Liver (tissue), 9 donors: ENCODE measurements around the gene ZNF326. TPM values are rescaled to one million over a fixed set of nuclear protein-coding genes. Genes with fewer than 3 reads are reported as not detected.

Experiments
- DNase-seq: peaks from one replicate; pipeline ENCODE4 v3.0.0-alpha.2; 2017; ENCODE audit warnings: low spot score
- H3K27ac ChIP-seq, 2 donors: one replicate each; pipeline ENCODE4 v1.7.0; 2013; ENCODE audit warnings: inconsistent platforms in 2 of 2, low read length in 2 of 2, control low read depth in 1 of 2, low read depth in 1 of 2, mild to moderate bottlenecking in 1 of 2
- H3K27me3 ChIP-seq, 4 donors: one replicate each; pipeline versions ENCODE4 v1.6.1 to v1.7.0; 2013; ENCODE audit warnings: low read length in 3 of 4, inconsistent platforms in 1 of 4, mild to moderate bottlenecking in 1 of 4, moderate library complexity in 1 of 4; ENCODE audit not compliant: control insufficient read depth in 4 of 4, insufficient read depth in 4 of 4
- H3K36me3 ChIP-seq, 4 donors: one replicate each; pipeline versions ENCODE4 v1.6.1 to v1.7.0; 2013; ENCODE audit warnings: low read length in 3 of 4, mild to moderate bottlenecking in 3 of 4, low read depth in 1 of 4, moderate library complexity in 1 of 4; ENCODE audit not compliant: control insufficient read depth in 4 of 4, insufficient read depth in 3 of 4
- H3K4me1 ChIP-seq, 4 donors: one replicate each; pipeline versions ENCODE4 v1.6.1 to v1.7.0; 2013; ENCODE audit warnings: low read length in 3 of 4, mild to moderate bottlenecking in 3 of 4, moderate library complexity in 1 of 4; ENCODE audit not compliant: control insufficient read depth in 4 of 4, insufficient read depth in 4 of 4
- H3K4me3 ChIP-seq, 3 donors: one replicate each; pipeline versions ENCODE4 v1.6.1 to v1.7.0; 2013; ENCODE audit warnings: low read length in 3 of 3, control low read depth in 1 of 3, low read depth in 1 of 3, mild to moderate bottlenecking in 1 of 3
- H3K9ac ChIP-seq, 2 donors: one replicate each; pipeline ENCODE4 v1.7.0; 2013; ENCODE audit warnings: low read length in 2 of 2, mild to moderate bottlenecking in 2 of 2, moderate library complexity in 2 of 2, control low read depth in 1 of 2, low read depth in 1 of 2
- H3K9me3 ChIP-seq, 4 donors: one replicate each; pipeline versions ENCODE4 v1.6.1 to v1.7.0; 2013; ENCODE audit warnings: low read length in 3 of 4; ENCODE audit not compliant: control insufficient read depth in 4 of 4
- ATF3 ChIP-seq: IDR thresholded peaks from 2 replicates; pipeline ENCODE4 v1.6.1; 2016; ENCODE audit warnings: antibody characterized with exemption
- CTCF ChIP-seq: fragments of 150-350 bp; IDR thresholded peaks from 2 replicates; pipeline ENCODE4 v1.5.1; 2017; ENCODE audit warnings: improper control_type of control experiment, low read depth, low read length; ENCODE audit not compliant: missing input control
- EGR1 ChIP-seq, 2 donors: IDR thresholded peaks; 2 replicates each; pipeline ENCODE4 v1.6.1; 2016 to 2018; ENCODE audit warnings: antibody characterized with exemption in 2 of 2, low read depth in 2 of 2
- FOXA1 ChIP-seq: IDR thresholded peaks from 2 replicates; pipeline ENCODE4 v1.6.1; 2016; ENCODE audit warnings: antibody characterized with exemption
- FOXA2 ChIP-seq: IDR thresholded peaks from 2 replicates; pipeline ENCODE4 v1.6.1; 2016; ENCODE audit warnings: antibody characterized with exemption
- HNF4A ChIP-seq, 2 donors: conservative IDR thresholded peaks; 2 replicates each; pipeline ENCODE4 v1.6.1; 2016; ENCODE audit warnings: antibody characterized with exemption in 2 of 2, mild to moderate bottlenecking in 2 of 2
- JUND ChIP-seq, 2 donors: IDR thresholded peaks; 2 replicates each; pipeline ENCODE4 v1.6.1; 2016; ENCODE audit warnings: antibody characterized with exemption in 2 of 2
- NR2F2 ChIP-seq: IDR thresholded peaks from 2 replicates; pipeline ENCODE4 v1.6.1; 2016; ENCODE audit warnings: antibody characterized with exemption
- RAD21 ChIP-seq, 2 donors: IDR thresholded peaks; 2 replicates each; pipeline ENCODE4 v1.6.1; 2016; ENCODE audit warnings: antibody characterized with exemption in 2 of 2, mild to moderate bottlenecking in 2 of 2
- REST ChIP-seq: IDR thresholded peaks from 2 replicates; pipeline ENCODE4 v1.6.1; 2016; ENCODE audit warnings: antibody characterized with exemption, mild to moderate bottlenecking
- TAF1 ChIP-seq: conservative IDR thresholded peaks from 2 replicates; pipeline ENCODE4 v1.6.1; 2016; ENCODE audit warnings: antibody characterized with exemption, mild to moderate bottlenecking
- ZBTB33 ChIP-seq: IDR thresholded peaks from 2 replicates; pipeline ENCODE4 v1.6.1; 2016; ENCODE audit warnings: antibody characterized with exemption
- WGBS: extraction: QIAGEN DNeasy Blood & Tissue Kit; methylation state at CpG from one replicate; pipeline ENCODE4 v1.1.7; 2013; 5-methylcytosine and 5-hydroxymethylcytosine counted together
- polyA plus RNA-seq, 2 donors: library from polyadenylated mRNA; stranded (reverse) in 1 of 2; unstranded in 1 of 2; fragments of 200-250 nt in 1 of 2; fragments of >200 nt in 1 of 2; fragmentation: Nextera tagmentation in 1 of 2; extraction: Ambion mirVana in 1 of 2; gene quantifications; one replicate each; pipeline versions ENCODE4 v1.2.1 to v1.2.3, GENCODE V29; 2013 to 2015
- total RNA-seq, 2 donors: library from RNA; depleted of rRNA; stranded (reverse); fragments of >200 nt; gene quantifications; one replicate each; pipeline ENCODE4 v1.2.3, GENCODE V29; 2014
- donor health status: healthy.
- donor health status: healthy.
- donor health status: healthy.
- donor health status: healthy.
- donor health status: healthy.

Gene ZNF326
- total and polyA plus RNA-seq, 4 donors = 6.5 to 14.6 (median 10.9) TPM

GRCh38 chr1:89990976-89991831, 3.7 kb upstream of the ZNF326 start:
- peaks cover 0 to 8% (median 3%) of the 10 kb centered on the region in 4 donors for H3K4me1 ChIP-seq
- no peaks in the 10 kb centered on the region for H3K9me3 ChIP-seq
- DNase-seq = no peak
- no peak overlapping the region for H3K4me3 ChIP-seq
- no peak for TF ChIP-seq REST
- no peak for TF ChIP-seq FOXA2
- TF ChIP-seq EGR1 (IDR thresholded peaks at IDR 0.05; ENCODE audit: low read depth in 2 of 2) = no peak
- TF ChIP-seq ATF3 = no peak
- TF ChIP-seq HNF4A (conservative IDR thresholded peaks at IDR 0.05) = no peak
- TF ChIP-seq RAD21 (IDR thresholded peaks at IDR 0.05) = no peak
- no peak for TF ChIP-seq NR2F2
- TF ChIP-seq FOXA1 = no peak
- TF ChIP-seq CTCF = no peak
- no peak for TF ChIP-seq ZBTB33
- H3K27me3 ChIP-seq = no peaks in the 10 kb centered on the region
- no peak overlapping the region for H3K9ac ChIP-seq
- 90% methylated on average over 8 of the region's 8 CpGs for WGBS
- no peak overlapping the region for H3K27ac ChIP-seq
- H3K36me3 ChIP-seq = no peaks in the 10 kb centered on the region

GRCh38 chr1:89993541-89993940, 1.4 kb upstream of the ZNF326 start:
- 96% methylated on average over 24 of the region's 24 CpGs for WGBS
- Histone ChIP-seq H3K27ac (no peak overlapping the region), H3K9me3 (no peaks in the 10 kb centered on the region), H3K36me3 (peaks cover 0 to 5% (median 0%) of the 10 kb centered on the region in 4 donors), H3K4me1 (peaks cover 5 to 27% (median 19%) of the 10 kb centered on the region in 4 donors), H3K27me3 (no peaks in the 10 kb centered on the region), H3K4me3 (no peak overlapping the region), H3K9ac (no peak overlapping the region)
- DNase-seq = no peak
- TF ChIP-seq CTCF (no peak), JUND (IDR thresholded peaks at IDR 0.05) (no peak), TAF1 (no peak), ATF3 (no peak), RAD21 (IDR thresholded peaks at IDR 0.05) (no peak)
